Activated B cell treated with CpG ODN at 0.5 μM for 24 hours (primary cell): Measurements from ENCODE around the gene AGAP9. TPM values are rescaled to one million over a fixed set of nuclear protein-coding genes. Genes with fewer than 3 reads are reported as not detected.
"Not testable (repeated sequence)": the region's sequence is repeated elsewhere in the genome, so short reads cannot be mapped to it uniquely, and the experiment has no call there.

ENCODE experiments used
- ATAC-seq: fragments of 200-7000 bp; cut with Tn5 transposase; one replicate; pipeline ENCODE4 v1.10.0; 2021; ENCODE audit warnings: low read depth, mild to moderate bottlenecking, moderate library complexity
- CTCF ChIA-PET: fragments of 350-600 bp; sonication (Branson Sonifier 250); formaldehyde crosslinking; loops from one replicate; lab custom pipeline; 2021; ENCODE audit warnings: antibody characterized with exemption; lab: Charles Lee
- POLR2A ChIA-PET: fragments of 350-600 bp; sonication (Branson Sonifier 250); formaldehyde crosslinking; loops from one replicate; lab custom pipeline; 2021; ENCODE audit warnings: antibody characterized with exemption; lab: Charles Lee
- DNase-seq: peaks from one replicate; pipeline ENCODE4 v3.0.0; 2022
- H3K27ac Mint-ChIP-seq: one replicate; pipeline ENCODE4 v1.8.0; 2020; ENCODE audit warnings: mixed read lengths
- H3K27me3 Mint-ChIP-seq: one replicate; pipeline ENCODE4 v1.8.0; 2021; ENCODE audit warnings: mixed read lengths
- H3K36me3 Mint-ChIP-seq: one replicate; pipeline ENCODE4 v1.8.0; 2021; ENCODE audit warnings: low read depth, mixed read lengths
- H3K4me1 Mint-ChIP-seq: one replicate; pipeline ENCODE4 v1.8.0; 2021; ENCODE audit warnings: mixed read lengths
- H3K4me3 Mint-ChIP-seq: one replicate; pipeline ENCODE4 v1.8.0; 2020; ENCODE audit warnings: mild to moderate bottlenecking, mixed read lengths
- H3K9me3 Mint-ChIP-seq: one replicate; pipeline ENCODE4 v1.8.0; 2020; ENCODE audit warnings: mixed read lengths
- intact Hi-C: fragments of 100-400 bp; cut with micrococcal nuclease; formaldehyde crosslinking; loops from one replicate; pipeline ENCODE4 v1.15.1; 2024
- total RNA-seq: library from RNA; stranded (reverse); gene quantifications from 2 replicates; pipeline ENCODE4 v1.2.3, GENCODE V29; 2022
- TF ChIP-seq, protein P1 (sequence below): fragments of 200-600 bp; IDR thresholded peaks from one replicate; pipeline ENCODE4 v1.8.0; 2022; ENCODE audit warnings: antibody characterized with exemption, mild to moderate bottlenecking

The AGAP9 gene
- total RNA-seq, 1 donor from 2014 or later, result 7.7 TPM

DNA sequence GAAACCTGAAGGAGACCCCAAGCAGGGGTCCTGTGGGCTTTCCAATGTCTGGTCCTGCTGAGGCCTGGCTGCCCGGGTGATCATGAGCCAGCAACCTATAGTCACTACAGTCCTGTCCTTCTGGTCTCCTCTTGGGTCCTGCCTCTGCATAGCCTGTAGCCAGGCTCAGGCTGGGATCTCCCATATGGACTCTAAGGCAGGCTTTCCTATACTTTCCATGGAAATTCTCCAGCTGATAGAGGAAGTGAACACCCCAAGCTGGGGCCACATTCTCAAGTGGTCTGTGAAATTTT is 66.0 kb downstream of the AGAP9 start:
- DNase-seq, result no peak
- Mint-ChIP-seq H3K4me3 (no peak overlapping the region), H3K36me3 (no peaks in the 10 kb centered on the region), H3K27ac (no peak overlapping the region), H3K4me1 (no peaks in the 10 kb centered on the region), H3K27me3 (peaks cover 7% of the 10 kb centered on the region), H3K9me3 (no peaks in the 10 kb centered on the region)
- TF ChIP-seq, protein P1, sequence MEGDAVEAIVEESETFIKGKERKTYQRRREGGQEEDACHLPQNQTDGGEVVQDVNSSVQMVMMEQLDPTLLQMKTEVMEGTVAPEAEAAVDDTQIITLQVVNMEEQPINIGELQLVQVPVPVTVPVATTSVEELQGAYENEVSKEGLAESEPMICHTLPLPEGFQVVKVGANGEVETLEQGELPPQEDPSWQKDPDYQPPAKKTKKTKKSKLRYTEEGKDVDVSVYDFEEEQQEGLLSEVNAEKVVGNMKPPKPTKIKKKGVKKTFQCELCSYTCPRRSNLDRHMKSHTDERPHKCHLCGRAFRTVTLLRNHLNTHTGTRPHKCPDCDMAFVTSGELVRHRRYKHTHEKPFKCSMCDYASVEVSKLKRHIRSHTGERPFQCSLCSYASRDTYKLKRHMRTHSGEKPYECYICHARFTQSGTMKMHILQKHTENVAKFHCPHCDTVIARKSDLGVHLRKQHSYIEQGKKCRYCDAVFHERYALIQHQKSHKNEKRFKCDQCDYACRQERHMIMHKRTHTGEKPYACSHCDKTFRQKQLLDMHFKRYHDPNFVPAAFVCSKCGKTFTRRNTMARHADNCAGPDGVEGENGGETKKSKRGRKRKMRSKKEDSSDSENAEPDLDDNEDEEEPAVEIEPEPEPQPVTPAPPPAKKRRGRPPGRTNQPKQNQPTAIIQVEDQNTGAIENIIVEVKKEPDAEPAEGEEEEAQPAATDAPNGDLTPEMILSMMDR, result no peak
- ChIA-PET POLR2A (no interaction called here), CTCF (no interaction called here)
- ATAC-seq, result no peak
- intact Hi-C loops, result no loop called here

DNA sequence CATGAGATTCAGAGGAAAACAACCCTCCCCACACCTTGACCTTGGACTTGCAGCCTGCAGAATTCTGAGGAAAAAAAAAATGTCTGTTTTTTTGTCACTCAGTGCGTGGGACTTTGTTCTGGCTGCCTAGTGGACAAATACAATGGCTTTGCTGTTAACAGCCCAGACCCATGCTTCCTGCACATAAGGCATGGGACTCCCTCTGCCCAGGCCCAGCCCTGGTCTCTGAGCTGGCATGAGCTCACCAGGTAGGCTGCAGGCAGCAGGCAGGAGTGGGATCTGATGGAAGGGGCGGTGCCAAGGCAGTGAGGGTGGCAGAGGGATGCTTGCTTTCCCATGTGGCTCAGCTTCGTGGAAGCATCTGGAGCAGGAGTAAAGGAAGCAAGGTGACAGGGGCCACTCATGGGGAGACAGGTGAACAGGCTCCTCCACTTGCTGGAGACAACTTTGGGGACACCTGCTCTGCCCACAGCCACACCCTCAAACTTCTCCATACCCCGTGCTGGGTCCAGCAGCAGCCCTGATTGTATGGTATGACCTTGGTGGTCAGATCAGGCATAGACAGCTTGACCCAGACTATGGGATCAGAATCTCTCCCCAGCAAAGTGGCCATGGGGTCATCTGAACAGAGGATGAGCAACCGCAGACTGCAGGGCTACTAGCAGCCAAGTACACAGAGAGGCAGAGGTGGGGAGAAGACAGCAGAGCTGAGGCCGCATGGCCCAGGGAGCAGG is 66.5 kb downstream of the AGAP9 start:
- TF ChIP-seq, protein P1, result no peak
- intact Hi-C loops, result no loop called here
- H3K36me3 Mint-ChIP-seq, result no peaks in the 10 kb centered on the region
- H3K27me3 Mint-ChIP-seq, result peaks cover 9% of the 10 kb centered on the region
- no peak overlapping the region for H3K27ac Mint-ChIP-seq
- H3K4me3 Mint-ChIP-seq, result no peak overlapping the region
- DNase-seq (no peak), ATAC-seq (no peak)
- no peaks in the 10 kb centered on the region for H3K4me1 Mint-ChIP-seq
- no peaks in the 10 kb centered on the region for H3K9me3 Mint-ChIP-seq
- CTCF ChIA-PET, result no interaction called here
- POLR2A ChIA-PET, result no interaction called here

DNA sequence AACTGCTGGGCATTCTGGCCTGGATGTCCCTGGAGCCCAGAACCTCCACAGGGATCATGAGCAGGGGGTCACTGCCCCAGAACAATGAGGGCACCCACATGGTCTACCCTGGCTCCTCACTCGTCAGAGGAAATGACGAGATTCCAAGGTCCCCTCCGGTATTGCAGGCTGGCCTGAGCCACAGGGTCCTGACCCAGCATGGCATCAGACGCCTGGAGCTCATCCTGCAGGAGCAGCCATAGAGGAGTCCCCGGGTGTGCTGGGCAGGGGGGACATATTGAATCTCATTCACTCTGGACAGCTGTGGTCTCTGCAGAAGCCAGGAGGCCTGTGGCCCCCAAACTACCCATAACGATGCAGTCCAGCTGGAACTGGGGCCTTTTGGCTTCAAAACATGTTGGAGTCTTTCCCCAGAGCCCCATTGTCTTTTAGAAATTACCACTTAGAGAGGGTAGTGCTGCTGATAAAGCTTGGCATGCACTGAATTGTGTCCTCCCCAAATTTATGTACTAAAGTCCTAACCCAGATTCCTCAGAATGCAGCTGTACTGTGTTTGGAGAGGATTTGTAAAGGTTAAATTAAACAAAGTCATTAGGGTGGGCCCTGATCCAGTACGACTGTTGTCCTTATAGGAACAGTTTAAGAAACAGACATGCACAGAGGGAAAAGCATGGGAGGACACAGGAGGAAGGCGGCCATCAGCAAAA is 67.2 kb downstream of the AGAP9 start:
- H3K27ac Mint-ChIP-seq, result no peak overlapping the region
- ATAC-seq (no peak), DNase-seq (no peak)
- CTCF ChIA-PET, result no interaction called here
- intact Hi-C loops, result no loop called here
- H3K9me3 Mint-ChIP-seq, result no peaks in the 10 kb centered on the region
- POLR2A ChIA-PET, result no interaction called here
- H3K4me1 Mint-ChIP-seq, result no peaks in the 10 kb centered on the region
- no peaks in the 10 kb centered on the region for H3K36me3 Mint-ChIP-seq
- TF ChIP-seq, protein P1, result no peak
- peaks cover 9% of the 10 kb centered on the region for H3K27me3 Mint-ChIP-seq
- no peak overlapping the region for H3K4me3 Mint-ChIP-seq

DNA sequence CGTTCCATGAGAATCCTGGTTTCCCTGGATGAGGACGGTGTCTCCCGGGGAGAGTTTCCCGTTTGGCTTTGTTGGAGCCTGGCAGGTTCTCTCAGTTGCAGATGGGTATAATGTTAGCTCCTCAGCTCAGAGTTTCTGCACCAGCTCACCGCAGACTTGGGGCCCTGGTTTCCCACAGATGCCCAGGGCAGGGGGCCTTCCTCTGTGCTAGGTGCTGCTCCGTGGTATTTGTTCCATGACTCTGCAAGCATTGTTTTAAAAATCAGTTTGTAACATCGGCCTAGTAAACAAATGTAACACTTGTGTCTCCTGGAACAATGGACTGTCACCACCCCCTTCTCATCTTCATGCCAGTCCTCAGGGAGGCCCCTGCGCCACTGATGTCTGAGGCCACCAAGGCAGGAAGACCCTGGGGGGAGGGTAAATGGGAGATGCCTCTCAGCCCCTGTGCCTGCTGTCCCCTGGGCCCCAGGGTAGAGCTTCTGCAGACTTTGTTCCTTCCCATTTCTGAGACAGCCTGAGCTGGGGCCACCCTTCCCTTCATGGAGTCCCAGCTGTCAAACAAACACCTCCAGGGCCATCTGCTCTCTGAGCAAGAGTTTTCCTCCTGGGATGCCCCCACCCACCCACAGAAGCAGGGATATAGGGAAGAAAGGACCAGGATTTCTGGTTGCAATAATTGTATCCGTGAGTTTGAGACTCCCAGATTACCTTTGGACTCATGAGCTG is 67.9 kb downstream of the AGAP9 start:
- not testable (repeated sequence) for H3K4me3 Mint-ChIP-seq
- H3K27ac Mint-ChIP-seq, result peak overlapping the region; percentile 30

DNA sequence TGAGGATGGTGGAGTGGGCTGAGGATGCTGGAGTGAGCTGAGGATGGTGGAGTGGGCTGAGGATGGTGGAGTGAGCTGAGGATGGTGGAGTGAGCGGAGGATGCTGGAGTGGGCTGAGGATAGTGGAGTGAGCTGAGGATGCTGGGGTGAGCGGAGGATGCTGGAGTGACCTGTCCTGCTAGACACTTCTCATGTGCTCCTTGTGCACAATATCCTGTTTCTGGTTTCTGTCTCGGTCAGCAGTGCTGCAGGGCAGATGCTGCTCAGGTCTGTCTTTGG is 68.7 kb downstream of the AGAP9 start:
- DNase-seq (no peak), ATAC-seq (no peak)
- Mint-ChIP-seq H3K4me1 (no peaks in the 10 kb centered on the region), H3K27ac (no peak overlapping the region), H3K36me3 (no peaks in the 10 kb centered on the region), H3K9me3 (no peaks in the 10 kb centered on the region), H3K4me3 (no peak overlapping the region), H3K27me3 (peaks cover 9% of the 10 kb centered on the region)
- CTCF ChIA-PET, result no interaction called here
- TF ChIP-seq, protein P1, result no peak
- intact Hi-C loops, result no loop called here
- POLR2A ChIA-PET, result no interaction called here

More for the DNA sequence above, 67.9 kb downstream of the AGAP9 start:
- ATAC-seq, H3K27me3 Mint-ChIP-seq, POLR2A ChIA-PET, H3K36me3 Mint-ChIP-seq, DNase-seq, intact Hi-C loops, CTCF ChIA-PET, H3K9me3 Mint-ChIP-seq, H3K4me1 Mint-ChIP-seq: not testable (repeated sequence)
